WTC11 (cell line): Measurements from ENCODE around the gene DHRS2.

ENCODE experiments used
- ATF3 ChIP-seq: sonication (generic); formaldehyde crosslinking; conservative IDR thresholded peaks from 2 replicates; pipeline ENCODE4 v1.8.1; 2022; ENCODE audit warnings: mild to moderate bottlenecking, missing genetic modification reagents
- ATF6 ChIP-seq: sonication (generic); formaldehyde crosslinking; IDR thresholded peaks from 2 replicates; pipeline ENCODE4 v1.8.1; 2023; ENCODE audit warnings: mild to moderate bottlenecking, missing genetic modification reagents
- CREB1 ChIP-seq: sonication (generic); formaldehyde crosslinking; IDR thresholded peaks from 2 replicates; pipeline ENCODE4 v1.8.0; 2023; ENCODE audit warnings: mild to moderate bottlenecking, missing genetic modification reagents
- CTCF ChIP-seq: fragments of 200-600 bp; IDR thresholded peaks from 2 replicates; pipeline ENCODE4 v1.8.0; 2022; ENCODE audit warnings: antibody characterized with exemption
- FOXP4 ChIP-seq: sonication (generic); formaldehyde crosslinking; IDR thresholded peaks from 2 replicates; pipeline ENCODE4 v1.8.0; 2022; ENCODE audit warnings: mild to moderate bottlenecking, missing genetic modification reagents
- JUN ChIP-seq: sonication (generic); formaldehyde crosslinking; IDR thresholded peaks from 2 replicates; pipeline ENCODE4 v1.8.0; 2023; ENCODE audit warnings: mild to moderate bottlenecking, missing genetic modification reagents
- TCF7 ChIP-seq: sonication (generic); formaldehyde crosslinking; IDR thresholded peaks from 2 replicates; pipeline ENCODE4 v1.8.0; 2022; ENCODE audit warnings: mild to moderate bottlenecking, low read depth, missing genetic modification reagents, moderate library complexity
- TEAD1 ChIP-seq: sonication (generic); formaldehyde crosslinking; IDR thresholded peaks from 2 replicates; pipeline ENCODE4 v1.8.0; 2022; ENCODE audit warnings: mild to moderate bottlenecking, missing genetic modification reagents
- ZNF532 ChIP-seq: fragments of 250-450 bp; sonication (Bioruptor Pico); IDR thresholded peaks from 2 replicates; pipeline ENCODE4 v1.9.0; 2021; ENCODE audit warnings: mild to moderate bottlenecking, borderline replicate concordance

- TF ChIP-seq ATF3 (CRISPR knock-in tag) (no peak), CREB1 (CRISPR knock-in tag) (no peak), JUN (CRISPR knock-in tag) (no peak), ZNF532 (CRISPR knock-in tag) (no peak), CTCF (no peak), ATF6 (no peak), FOXP4 (no peak), TCF7 (CRISPR knock-in tag) (no peak), TEAD1 (no peak)
Measured at GRCh38 chr14:23633160-23633701, 2.9 kb upstream of the DHRS2 start.
